ENCODE measurements around the gene TP63.

DNA sequence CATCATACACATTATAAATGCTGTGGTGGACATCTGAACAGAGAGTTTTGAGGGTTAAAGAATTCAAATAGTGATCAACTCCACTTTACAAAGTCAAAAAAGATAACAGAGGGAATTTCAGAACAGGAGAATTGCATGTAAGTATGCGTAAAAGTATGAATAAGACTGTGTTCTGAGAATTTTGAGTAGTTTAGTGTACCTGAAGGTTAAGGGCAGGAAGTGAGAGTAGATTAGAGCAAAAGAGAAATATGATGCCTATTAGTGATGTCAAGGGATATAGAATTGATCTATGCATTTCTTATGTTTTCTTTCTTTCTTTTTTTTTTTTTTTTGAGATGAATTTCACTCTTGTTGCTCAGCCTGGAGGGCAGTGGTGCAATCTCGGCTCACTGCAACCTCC is 53.1 kb downstream of the TP63 start:
- TF ChIP-seq POLR2A (IDR thresholded peaks at IDR 0.05; ENCODE audit: low read depth, low read length) (no peak), TAF1 (IDR thresholded peaks at IDR 0.05; ENCODE audit: low read depth, low read length) (no peak), POLR2AphosphoS5 (IDR thresholded peaks at IDR 0.05; ENCODE audit: low read depth, low read length) (no peak), SPI1 (IDR thresholded peaks at IDR 0.05; ENCODE audit: low read depth, low read length) (peak; percentile 16; the same call in 1 of the 2 replicates)

Measured in GM12891 (cell line).